AG09319 (cell line): ENCODE data around the gene PAM.

Experiments used
- DNase-seq: peaks from one replicate; pipeline ENCODE4 v3.0.0-alpha.2; 2010; ENCODE audit warnings: low read depth; ENCODE audit errors: extremely low read depth
- CTCF ChIP-seq: IDR thresholded peaks from 2 replicates; pipeline ENCODE4 v1.5.1; 2011; ENCODE audit warnings: low read depth, mild to moderate bottlenecking, inconsistent platforms, low read length, moderate library complexity

PAM gene

DNA sequence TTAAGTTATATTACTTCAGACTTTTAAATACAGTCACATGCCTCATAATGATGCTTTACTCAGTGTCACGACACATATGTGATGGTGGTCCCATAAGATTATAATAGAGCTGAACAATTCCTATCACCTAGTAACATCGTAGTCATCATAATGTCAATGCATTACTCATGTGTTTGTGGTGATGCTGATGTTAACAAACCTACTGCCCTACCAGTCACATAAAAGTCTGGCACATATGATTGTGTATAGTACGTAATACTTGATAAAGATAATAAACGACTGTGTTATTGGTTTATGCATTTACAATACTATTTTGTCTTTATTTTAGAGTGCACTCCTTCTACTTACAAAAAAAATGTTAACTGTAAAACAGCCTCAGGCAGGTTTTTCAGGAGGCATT is 103.7 kb downstream of the PAM start:
- no peak for TF ChIP-seq CTCF
- no peak for DNase-seq

- no peak for TF ChIP-seq CTCF
These were observed 104.9 kb downstream of the PAM start for GRCh38 chr5:102860035-102860434.

DNA sequence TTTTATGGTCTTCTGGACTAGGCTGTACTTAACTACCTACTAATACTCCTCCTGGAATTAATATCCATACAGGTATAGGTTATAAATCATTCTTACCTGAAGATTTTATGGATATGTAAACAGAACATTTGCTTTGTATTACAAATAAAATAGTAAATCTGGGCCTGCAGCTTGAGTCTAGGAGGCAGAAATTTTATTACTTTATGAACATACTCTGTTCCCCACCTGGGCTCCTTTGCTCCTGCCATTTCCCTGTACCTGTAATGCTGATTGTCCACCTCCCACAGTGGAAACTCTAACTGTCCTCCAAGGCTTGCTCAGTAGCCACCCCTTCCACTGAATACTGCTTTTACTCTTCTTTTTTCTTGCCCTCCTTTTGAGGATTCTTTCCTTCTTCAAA is 108.0 kb downstream of the PAM start:
- no peak for DNase-seq
- TF ChIP-seq CTCF = no peak

More at GRCh38 chr5:102860035-102860434, 104.9 kb downstream of the PAM start:
- DNase-seq = no peak

DNA sequence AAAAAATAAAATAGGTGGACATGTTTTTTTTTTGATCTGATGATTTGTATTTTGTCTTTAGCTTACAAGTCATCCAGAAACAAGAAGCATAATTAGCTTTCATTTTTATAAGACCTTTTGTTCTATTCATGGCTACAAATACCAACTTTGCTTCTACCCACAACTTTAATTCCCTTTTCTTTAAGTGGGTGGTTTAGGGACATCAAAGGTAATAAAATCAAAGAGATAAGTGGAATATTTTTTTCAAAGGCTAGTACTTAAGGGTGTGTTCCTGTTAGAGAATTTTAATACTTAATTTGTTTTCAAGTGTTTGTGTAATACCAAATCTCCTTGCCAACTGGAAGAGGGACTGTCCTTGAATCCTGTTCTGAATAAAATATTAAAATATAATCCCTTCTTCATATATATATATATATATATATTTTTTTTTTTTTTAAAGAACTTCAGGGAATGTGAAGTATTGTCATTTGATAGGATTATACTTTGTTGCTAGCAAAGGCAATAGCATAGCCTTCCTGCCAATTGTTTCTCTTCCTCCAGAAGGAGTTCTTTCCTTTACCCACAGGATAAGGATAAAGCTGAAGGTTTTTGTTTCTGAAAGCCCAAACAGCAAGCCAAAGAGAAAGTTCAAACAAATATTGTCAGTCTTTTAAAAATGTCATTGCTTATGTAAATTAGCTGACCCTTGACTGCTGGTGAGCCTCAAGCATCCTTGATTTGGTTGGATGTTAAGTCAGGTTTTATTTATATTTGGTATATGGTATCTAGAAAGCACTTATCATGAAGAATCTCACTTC is 108.9 kb downstream of the PAM start:
- no peak for TF ChIP-seq CTCF
- DNase-seq = no peak

- no peak for DNase-seq
- no peak for TF ChIP-seq CTCF
These were observed 110.0 kb downstream of the PAM start for GRCh38 chr5:102865171-102865509.

- TF ChIP-seq CTCF = no peak
- DNase-seq = peak; percentile 46
These were observed 110.6 kb downstream of the PAM start for GRCh38 chr5:102865510-102866236.

- no peak for DNase-seq
- TF ChIP-seq CTCF = no peak; the same call in 1 of the 2 replicates
These were observed 111.1 kb downstream of the PAM start for GRCh38 chr5:102866237-102866600.
